OCI-LY7 (cell line): ENCODE results near the gene CTBP2. TPM values are rescaled to one million over a fixed set of nuclear protein-coding genes. Genes with fewer than 3 reads are reported as not detected.

Experiments used
- BruUV-seq: library from RNA; stranded (reverse); fragments of 400-500 nt; replicated peaks from 2 replicates; lab custom pipeline; 2021; lab: Mats Ljungman, UMichigan
- CTCF ChIA-PET: fragments of 300-600 bp; sonication (Branson Sonifier 250); formaldehyde crosslinking; loops from one replicate; lab custom pipeline; 2022; ENCODE audit warnings: antibody characterized with exemption; ENCODE audit not compliant: unreplicated experiment; lab: Charles Lee
- POLR2A ChIA-PET: fragments of 300-600 bp; sonication (Branson Sonifier 250); formaldehyde crosslinking; loops from one replicate; lab custom pipeline; 2022; ENCODE audit warnings: antibody characterized with exemption; lab: Charles Lee
- DNase-seq: peaks from one replicate; pipeline ENCODE4 v3.0.0-alpha.2; 2015; ENCODE audit warnings: low spot score
- H2AFZ ChIP-seq: fragments of 200-600 bp; sonication (generic), shearing (Covaris generic); 2 replicates; pipeline ENCODE4 v1.6.1; 2014; ENCODE audit warnings: mild to moderate bottlenecking, antibody characterized with exemption, low read length, moderate library complexity
- H3K27ac ChIP-seq: fragments of 200-600 bp; sonication (generic); 2 replicates; pipeline ENCODE4 v1.5.1; 2014; ENCODE audit warnings: mixed run types, low read depth, mild to moderate bottlenecking, moderate library complexity, low read length, inconsistent platforms; ENCODE audit not compliant: poor library complexity, severe bottlenecking
- H3K36me3 ChIP-seq: fragments of 200-600 bp; sonication (generic); 2 replicates; pipeline ENCODE4 v1.6.1; 2014; ENCODE audit warnings: mild to moderate bottlenecking, antibody characterized with exemption, low read length, moderate library complexity, mixed read lengths; ENCODE audit not compliant: insufficient read depth
- H3K4me1 ChIP-seq: fragments of 200-600 bp; sonication (generic); 2 replicates; pipeline ENCODE4 v1.5.1; 2014; ENCODE audit warnings: mild to moderate bottlenecking, low read length; ENCODE audit not compliant: insufficient read depth, poor library complexity, severe bottlenecking
- H3K4me2 ChIP-seq: fragments of 200-600 bp; sonication (generic); 2 replicates; pipeline ENCODE4 v1.6.1; 2014; ENCODE audit warnings: mild to moderate bottlenecking, low read length
- H3K4me3 ChIP-seq: fragments of 200-600 bp; sonication (generic); 2 replicates; pipeline ENCODE4 v1.5.1; 2014; ENCODE audit warnings: mild to moderate bottlenecking, low read depth, low read length; ENCODE audit not compliant: poor library complexity, severe bottlenecking
- H3K79me2 ChIP-seq: fragments of 200-600 bp; sonication (generic); 2 replicates; pipeline ENCODE4 v1.6.1; 2016; ENCODE audit warnings: low read depth, mild to moderate bottlenecking, low read length, moderate library complexity, mixed read lengths; ENCODE audit not compliant: insufficient read depth
- H3K9me2 ChIP-seq: fragments of 200-600 bp; sonication (generic); 2 replicates; pipeline ENCODE4 v1.6.1; 2016; ENCODE audit warnings: mild to moderate bottlenecking, low read length, mixed read lengths; ENCODE audit not compliant: insufficient read depth
- H3K9me3 ChIP-seq: fragments of 200-600 bp; sonication (generic); 2 replicates; pipeline ENCODE4 v1.6.1; 2014; ENCODE audit warnings: mild to moderate bottlenecking, mixed run types, low read length, mixed read lengths
- H4K20me1 ChIP-seq: fragments of 200-600 bp; sonication (generic); 2 replicates; pipeline ENCODE4 v1.6.1; 2014; ENCODE audit warnings: mild to moderate bottlenecking, antibody characterized with exemption, low read length, moderate library complexity, mixed read lengths; ENCODE audit not compliant: insufficient read depth
- EZH2phosphoT487 ChIP-seq: fragments of 200-600 bp; sonication (generic); IDR thresholded peaks from 2 replicates; pipeline ENCODE4 v1.6.1; 2018; ENCODE audit warnings: low read depth, borderline replicate concordance, mild to moderate bottlenecking, mixed run types, antibody characterized with exemption, low read length, moderate library complexity, mixed read lengths
- intact Hi-C: fragments of 100-400 bp; cut with micrococcal nuclease; formaldehyde crosslinking; loops from one replicate; pipeline ENCODE4 v1.10.0; 2022; ENCODE audit not compliant: unreplicated experiment
- total RNA-seq, 2 experiments: library from RNA; depleted of rRNA in 1 of 2; stranded (reverse); fragments of >200 nt in 1 of 2; shearing (Covaris generic) in 1 of 2; gene quantifications; 2 replicates each; pipeline ENCODE4 v1.2.3, GENCODE V29; 2014 to 2022
- TF ChIP-seq, protein P1 (sequence below): fragments of 200-600 bp; sonication (generic); conservative IDR thresholded peaks from 2 replicates; pipeline ENCODE4 v1.5.1; 2014; ENCODE audit warnings: mild to moderate bottlenecking, antibody characterized with exemption, low read length, moderate library complexity, mixed read lengths

CTBP2 gene
- total RNA-seq, 2 experiments from 2014 or later, result not detected

DNA sequence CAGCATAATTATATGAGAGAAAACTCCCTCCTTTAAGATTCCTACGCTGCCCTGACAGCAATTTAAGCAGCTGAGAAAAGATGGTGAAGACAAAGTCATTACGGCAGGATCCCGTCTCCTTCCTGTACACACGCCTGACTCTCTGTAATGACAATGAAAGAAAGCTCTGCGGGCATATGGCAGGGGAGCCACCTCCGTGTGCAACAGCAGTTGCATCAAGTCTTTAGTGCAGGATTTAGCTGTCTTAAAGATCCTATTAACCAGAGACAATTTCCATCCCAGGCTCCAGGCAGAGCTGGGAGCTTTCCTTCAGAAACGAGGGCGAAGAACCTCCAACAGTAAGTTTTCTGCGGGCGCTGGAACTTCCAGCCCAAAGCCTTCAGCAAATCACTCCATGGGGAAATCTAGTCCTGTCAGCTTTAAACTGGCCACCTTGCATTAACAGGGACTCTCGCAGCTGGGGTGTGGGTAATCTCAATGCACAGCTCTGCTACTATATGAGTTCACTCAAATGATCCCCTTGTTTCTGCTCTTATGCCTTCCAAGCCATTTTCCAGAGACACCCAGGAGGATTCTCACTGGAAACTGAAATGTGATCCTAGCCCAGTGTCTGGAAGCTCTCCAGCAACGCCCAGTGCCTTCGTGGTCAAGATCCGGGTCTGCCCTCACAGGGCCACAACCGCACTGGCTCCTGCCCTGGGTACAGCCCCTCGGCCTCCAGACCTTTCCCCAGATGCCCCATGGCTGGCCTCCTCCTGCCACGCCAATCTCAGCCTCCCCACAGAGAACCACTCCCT is 74.9 kb downstream of the CTBP2 start:
- POLR2A ChIA-PET, result interaction anchor here (0.7 to 1.6 kb wide), 3 partner anchors 20 to 1393 kb away, joined by 3 to 7 read pairs (median 4); no protein-coding TSS in a partner anchor
- Histone ChIP-seq H3K9me2 (no peaks in the 10 kb centered on the region), H3K79me2 (no peaks in the 10 kb centered on the region), H2AFZ (no peak overlapping the region), H3K36me3 (no peaks in the 10 kb centered on the region), H4K20me1 (no peaks in the 10 kb centered on the region), H3K4me2 (no peak overlapping the region), H3K9me3 (no peaks in the 10 kb centered on the region), H3K27ac (no peak overlapping the region), H3K4me1 (no peaks in the 10 kb centered on the region), H3K4me3 (no peak overlapping the region)
- CTCF ChIA-PET, result no interaction called here
- intact Hi-C loops, result no loop called here
- no peak for DNase-seq
- no peak for TF ChIP-seq EZH2phosphoT487
- TF ChIP-seq, protein P1, sequence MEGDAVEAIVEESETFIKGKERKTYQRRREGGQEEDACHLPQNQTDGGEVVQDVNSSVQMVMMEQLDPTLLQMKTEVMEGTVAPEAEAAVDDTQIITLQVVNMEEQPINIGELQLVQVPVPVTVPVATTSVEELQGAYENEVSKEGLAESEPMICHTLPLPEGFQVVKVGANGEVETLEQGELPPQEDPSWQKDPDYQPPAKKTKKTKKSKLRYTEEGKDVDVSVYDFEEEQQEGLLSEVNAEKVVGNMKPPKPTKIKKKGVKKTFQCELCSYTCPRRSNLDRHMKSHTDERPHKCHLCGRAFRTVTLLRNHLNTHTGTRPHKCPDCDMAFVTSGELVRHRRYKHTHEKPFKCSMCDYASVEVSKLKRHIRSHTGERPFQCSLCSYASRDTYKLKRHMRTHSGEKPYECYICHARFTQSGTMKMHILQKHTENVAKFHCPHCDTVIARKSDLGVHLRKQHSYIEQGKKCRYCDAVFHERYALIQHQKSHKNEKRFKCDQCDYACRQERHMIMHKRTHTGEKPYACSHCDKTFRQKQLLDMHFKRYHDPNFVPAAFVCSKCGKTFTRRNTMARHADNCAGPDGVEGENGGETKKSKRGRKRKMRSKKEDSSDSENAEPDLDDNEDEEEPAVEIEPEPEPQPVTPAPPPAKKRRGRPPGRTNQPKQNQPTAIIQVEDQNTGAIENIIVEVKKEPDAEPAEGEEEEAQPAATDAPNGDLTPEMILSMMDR, result no peak
- no TSS peak for BruUV-seq

DNA sequence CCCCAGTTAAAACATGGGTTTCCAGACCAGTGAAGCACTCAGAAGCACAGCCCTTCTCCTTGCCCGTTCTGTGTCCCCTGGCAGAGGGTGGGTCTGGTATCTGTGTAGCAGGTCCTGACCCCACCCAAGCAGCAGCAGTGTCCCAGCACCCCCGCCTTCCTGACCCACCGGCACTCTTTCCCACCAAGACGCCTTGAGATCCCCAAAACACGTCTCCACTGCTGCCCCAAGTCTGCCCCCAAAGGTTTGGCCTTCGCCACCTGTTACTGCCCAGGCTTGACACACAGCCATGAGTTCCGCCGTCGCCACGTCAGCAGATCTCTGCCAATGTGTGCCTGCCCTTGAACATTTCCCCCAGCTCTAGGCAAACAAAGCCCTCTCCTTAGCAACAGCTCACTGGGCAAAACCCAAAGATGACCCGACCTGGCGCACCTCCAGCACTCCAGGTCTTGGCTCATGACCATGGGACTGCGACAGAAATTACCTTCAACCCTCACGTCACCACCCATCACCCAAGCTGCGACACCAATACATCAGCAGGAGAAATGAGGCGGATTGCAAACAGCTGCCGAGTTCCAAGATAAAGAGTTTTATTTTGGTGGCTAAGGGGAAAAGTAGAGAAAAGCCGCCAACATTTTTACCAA is 75.6 kb downstream of the CTBP2 start:
- H3K36me3 ChIP-seq, result no peaks in the 10 kb centered on the region
- TF ChIP-seq, protein P1, result no peak
- TF ChIP-seq EZH2phosphoT487, result no peak
- ChIA-PET CTCF (no interaction called here), POLR2A (interaction anchor here (1.6 kb wide), 1 partner anchor 19 kb away, joined by 4 read pairs; no protein-coding TSS in a partner anchor)
- H4K20me1 ChIP-seq, result no peaks in the 10 kb centered on the region
- no TSS peak for BruUV-seq
- H3K4me1 ChIP-seq, result no peaks in the 10 kb centered on the region
- H3K4me3 ChIP-seq, result no peak overlapping the region
- H3K9me3 ChIP-seq, result no peaks in the 10 kb centered on the region
- H3K79me2 ChIP-seq, result no peaks in the 10 kb centered on the region
- no peak overlapping the region for H2AFZ ChIP-seq
- no peaks in the 10 kb centered on the region for H3K9me2 ChIP-seq
- H3K27ac ChIP-seq, result no peak overlapping the region
- intact Hi-C loops, result no loop called here
- no peak overlapping the region for H3K4me2 ChIP-seq
- DNase-seq, result no peak
